WTC11 (cell line): ENCODE data around the gene MAT2A.

Experiments used
- PRDM15 ChIP-seq: sonication (generic); formaldehyde crosslinking; IDR thresholded peaks from 2 replicates; pipeline ENCODE4 v1.8.0; 2022; ENCODE audit warnings: missing genetic modification reagents
- RELA ChIP-seq: sonication (generic); formaldehyde crosslinking; IDR thresholded peaks from 2 replicates; pipeline ENCODE4 v1.8.1; 2022; ENCODE audit warnings: missing genetic modification reagents, mild to moderate bottlenecking, borderline replicate concordance

GRCh38 chr2:85523903-85524335 is 15.0 kb upstream of the MAT2A start:
- TF ChIP-seq PRDM15 (CRISPR knock-in tag) (no peak), RELA (CRISPR knock-in tag) (no peak)
